GM10266 (cell line): Measurements from ENCODE around the gene ABCB9.
A peak's percentile ranks its signal among the peaks of the same experiment; 100 is the strongest.

ENCODE experiments used
- DNase-seq: peaks from one replicate; pipeline ENCODE4 v3.0.0; 2012; ENCODE audit errors: extremely low spot score
- TF ChIP-seq, protein P1 (sequence below): IDR thresholded peaks from 2 replicates; pipeline ENCODE4 v1.5.1; 2012; ENCODE audit warnings: mild to moderate bottlenecking, low read depth; ENCODE audit not compliant: control insufficient read depth, insufficient read depth; ENCODE audit errors: missing control alignments

Gene ABCB9

DNA sequence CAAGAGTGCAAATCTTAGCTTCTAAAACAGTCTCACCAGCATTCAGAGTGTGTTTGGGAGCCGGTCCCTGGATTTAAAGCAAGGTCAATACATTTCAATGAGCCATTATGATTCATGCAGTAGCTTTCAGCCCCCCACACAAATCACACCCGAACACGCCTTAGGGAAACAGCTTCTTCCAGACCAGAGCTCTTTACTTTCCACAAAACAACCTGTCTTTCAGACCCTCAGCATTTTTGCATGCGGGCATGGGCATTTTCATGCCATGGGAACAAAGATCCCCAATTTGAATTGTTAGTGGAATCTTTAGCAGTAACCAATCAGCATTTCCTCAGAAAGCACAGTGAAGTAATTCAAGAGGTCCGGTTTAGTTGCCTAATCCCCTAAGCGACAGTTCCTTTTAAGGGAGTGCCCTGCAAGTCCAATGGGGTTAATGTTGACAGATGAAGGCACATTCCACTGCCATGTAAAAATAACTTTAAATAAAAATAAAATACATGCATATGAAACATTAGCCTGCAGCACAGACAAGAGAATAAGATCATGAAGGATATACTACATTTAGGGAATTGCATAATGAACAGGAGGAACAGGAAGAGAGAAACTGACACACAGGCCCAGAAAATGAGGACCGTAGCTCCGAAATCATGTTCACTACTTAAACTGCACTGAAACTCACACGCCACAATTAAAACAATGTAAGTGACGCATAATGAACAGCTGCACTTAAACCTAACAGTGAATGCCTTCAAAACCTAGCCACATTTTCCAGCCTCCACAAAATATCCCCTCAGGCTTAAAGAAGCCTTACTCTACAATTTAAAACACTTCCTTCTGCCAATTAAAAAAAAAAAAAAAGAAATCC is 74.4 kb downstream of the ABCB9 start:
- no peak for DNase-seq

DNA sequence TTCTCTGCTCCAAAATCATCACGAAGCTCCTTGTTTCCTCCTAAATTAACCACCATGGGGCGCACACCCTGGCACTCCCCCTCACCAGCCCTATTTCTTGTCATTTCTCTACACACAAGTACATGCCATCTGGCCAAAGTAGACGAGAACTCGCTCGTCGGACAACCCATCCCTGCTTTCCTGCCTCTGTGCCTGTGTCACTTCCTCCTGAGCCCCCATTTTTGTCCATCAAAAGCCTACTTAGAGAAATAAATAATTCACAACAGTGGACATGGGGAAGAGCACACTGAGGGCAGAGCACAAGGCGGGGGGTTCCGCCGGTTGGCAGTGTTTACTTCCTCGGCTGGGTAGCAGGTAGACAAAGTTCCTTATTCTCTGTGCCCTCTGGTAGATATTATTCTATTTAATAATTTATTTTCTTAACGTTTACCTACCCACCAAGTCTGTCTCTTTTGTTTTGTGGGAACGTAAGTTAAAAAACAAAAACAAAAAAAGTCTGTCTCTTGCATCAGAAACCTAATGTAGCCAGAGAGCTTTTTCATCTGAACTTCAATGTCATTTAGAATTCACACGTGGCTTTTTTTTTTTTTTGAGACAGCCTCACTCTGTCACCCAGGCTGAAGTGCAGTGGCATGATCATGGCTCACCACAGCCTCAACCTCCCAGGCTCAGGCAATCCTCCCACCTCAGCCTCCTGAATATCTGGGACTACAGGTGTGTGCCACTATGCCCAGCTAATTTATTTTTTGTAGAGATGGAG is 76.3 kb downstream of the ABCB9 start:
- TF ChIP-seq, protein P1, sequence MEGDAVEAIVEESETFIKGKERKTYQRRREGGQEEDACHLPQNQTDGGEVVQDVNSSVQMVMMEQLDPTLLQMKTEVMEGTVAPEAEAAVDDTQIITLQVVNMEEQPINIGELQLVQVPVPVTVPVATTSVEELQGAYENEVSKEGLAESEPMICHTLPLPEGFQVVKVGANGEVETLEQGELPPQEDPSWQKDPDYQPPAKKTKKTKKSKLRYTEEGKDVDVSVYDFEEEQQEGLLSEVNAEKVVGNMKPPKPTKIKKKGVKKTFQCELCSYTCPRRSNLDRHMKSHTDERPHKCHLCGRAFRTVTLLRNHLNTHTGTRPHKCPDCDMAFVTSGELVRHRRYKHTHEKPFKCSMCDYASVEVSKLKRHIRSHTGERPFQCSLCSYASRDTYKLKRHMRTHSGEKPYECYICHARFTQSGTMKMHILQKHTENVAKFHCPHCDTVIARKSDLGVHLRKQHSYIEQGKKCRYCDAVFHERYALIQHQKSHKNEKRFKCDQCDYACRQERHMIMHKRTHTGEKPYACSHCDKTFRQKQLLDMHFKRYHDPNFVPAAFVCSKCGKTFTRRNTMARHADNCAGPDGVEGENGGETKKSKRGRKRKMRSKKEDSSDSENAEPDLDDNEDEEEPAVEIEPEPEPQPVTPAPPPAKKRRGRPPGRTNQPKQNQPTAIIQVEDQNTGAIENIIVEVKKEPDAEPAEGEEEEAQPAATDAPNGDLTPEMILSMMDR: no peak
- no peak for DNase-seq

More for the DNA sequence above, 74.4 kb downstream of the ABCB9 start:
- TF ChIP-seq, protein P1: no peak

DNA sequence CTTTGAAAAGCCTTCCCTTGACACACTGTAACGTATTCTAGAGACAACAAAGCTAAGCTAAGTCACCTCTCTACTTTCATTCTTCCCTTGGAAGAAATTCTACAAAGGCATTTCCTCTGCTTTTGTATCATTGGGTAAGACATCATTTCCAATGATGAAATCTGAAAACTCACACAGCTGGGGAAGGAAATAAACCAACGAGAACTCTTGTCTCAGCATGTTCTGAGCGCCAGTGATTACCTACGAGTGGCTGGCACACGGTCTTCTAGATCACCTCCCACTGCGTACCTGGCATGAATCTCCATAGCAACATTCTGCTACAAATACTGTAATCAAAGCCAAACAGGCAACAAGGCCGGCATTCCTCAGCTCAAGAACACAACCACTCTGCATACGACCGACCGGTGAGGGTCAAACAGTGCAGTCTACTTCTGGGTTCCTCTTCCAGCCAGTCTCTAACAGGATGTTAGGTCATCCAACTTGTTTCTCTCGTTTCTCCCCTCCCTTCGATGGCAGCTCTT is 78.0 kb downstream of the ABCB9 start:
- TF ChIP-seq, protein P1: no peak
- peak; percentile 51 for DNase-seq

DNA sequence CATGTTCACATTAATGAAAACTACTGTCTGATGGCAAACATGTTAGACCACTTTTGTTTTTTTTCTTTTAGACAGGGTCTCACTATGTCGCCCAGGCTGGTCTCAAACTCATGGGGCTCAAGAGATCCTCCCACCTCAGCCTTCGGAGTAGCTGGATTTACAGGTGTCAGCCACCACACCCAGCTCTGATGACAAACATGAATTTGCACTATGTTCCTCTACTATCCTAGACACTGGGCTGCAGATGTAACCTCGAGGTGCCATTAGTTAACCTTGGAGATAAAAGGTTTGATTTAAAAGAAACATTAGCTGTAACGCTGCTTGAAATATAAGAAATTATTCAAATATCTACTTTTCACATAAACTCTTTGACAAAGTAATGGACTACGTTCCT is 78.4 kb downstream of the ABCB9 start:
- no peak for DNase-seq

DNA sequence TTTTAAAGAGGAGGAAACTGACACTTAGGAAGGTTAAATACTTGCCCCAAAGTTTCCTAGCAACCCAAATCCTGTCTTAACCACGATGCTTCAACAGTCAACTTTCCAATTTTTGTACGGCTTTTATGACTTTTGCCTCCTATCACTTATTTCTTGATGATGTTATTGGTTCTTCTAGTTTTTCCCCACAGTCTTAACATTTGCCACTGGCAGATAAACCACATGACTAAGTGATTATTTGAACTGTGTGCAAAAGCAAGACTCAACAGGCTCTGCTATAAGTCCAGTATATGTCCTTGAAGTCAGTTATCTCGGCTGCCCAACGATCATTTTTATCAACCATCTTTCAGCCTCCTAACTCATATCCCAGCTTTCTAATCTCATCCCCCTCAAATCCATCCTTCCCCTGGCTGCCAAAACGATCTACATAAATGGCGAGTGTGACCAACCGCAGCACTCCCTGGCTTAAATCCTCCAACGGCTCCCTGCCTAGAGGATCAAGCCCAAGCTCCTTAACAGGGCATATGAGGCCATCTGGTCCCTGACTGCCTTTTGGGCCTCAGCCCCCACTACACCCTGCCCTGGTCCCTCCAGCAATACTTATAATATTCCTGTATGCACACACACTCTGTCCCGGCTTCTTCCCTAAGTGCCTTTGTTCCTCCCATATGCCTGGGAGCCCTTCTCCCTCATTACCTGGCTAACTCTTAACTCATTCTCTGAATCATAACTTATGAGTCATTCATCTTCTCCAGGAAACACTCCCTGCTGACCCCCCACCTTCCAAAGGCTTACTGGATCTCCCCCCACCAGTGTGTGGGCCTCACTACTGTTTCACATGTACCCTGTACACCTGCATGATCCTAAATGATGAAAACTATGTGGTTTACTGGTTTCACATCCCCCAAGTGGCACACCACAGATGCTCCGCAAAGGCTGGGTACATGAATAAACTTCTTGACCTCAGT is 79.1 kb downstream of the ABCB9 start:
- TF ChIP-seq, protein P1: no peak
- no peak for DNase-seq

More for the DNA sequence above, 78.4 kb downstream of the ABCB9 start:
- TF ChIP-seq, protein P1: no peak

DNA sequence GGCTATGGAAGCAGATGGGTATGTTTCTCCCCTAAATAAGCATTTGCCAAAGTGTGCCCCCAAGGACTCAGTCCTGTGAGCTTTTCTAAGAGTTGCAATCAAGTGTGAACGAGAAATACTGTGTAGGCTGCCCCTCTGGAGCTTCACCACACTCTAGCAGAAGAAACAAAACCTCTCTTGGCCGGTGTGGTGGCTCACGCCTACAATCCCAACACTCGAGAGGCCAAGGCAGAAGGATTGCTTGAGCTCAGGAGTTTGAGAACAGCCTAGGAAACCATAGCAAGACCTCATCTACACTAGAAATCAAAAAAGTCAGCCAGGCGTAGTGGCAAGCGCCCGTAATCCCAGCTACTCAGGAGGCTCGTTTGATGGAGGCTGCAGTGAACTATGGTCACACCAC is 80.1 kb downstream of the ABCB9 start:
- TF ChIP-seq, protein P1: no peak
- DNase-seq: no peak
